ENCODE results near the gene CNGB1. TPM values are rescaled to one million over a fixed set of nuclear protein-coding genes. Genes with fewer than 3 reads are reported as not detected.

The CNGB1 gene
- polyA plus RNA-seq, 1 donor (not counting 4 experiments of a cell fraction or from before 2014, with no cell fraction given) = 0.08 TPM

DNA sequence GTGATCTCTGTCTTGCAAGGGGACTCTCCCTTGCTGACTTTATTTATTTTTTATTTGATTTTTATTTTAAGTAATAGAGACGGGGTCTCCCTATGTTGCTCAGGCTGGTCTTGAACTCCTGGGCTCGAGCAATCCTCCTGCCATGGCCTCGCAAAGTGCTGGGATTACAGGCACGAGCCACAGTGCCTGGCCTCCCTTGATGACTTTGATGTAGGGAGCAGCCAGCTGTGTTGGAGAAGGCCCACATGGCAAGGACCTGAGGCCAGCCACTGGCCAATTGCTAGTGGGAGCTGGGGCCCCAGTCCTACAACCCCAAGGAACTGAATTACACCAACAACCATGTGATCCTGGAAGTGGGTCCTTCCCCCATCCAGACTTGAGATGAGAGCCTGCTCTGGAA lies 81.8 kb downstream of the CNGB1 start:
- Histone ChIP-seq H3K9me3 (ENCODE audit: control insufficient read depth, low read depth, low read length) (no peaks in the 10 kb centered on the region), H3K79me2 (ENCODE audit: control insufficient read depth, insufficient read depth, low read length) (no peaks in the 10 kb centered on the region), H3K4me3 (ENCODE audit: control insufficient read depth in 2 of 3, extremely low read depth in 1 of 3, insufficient read depth in 2 of 3, low read depth in 1 of 3, low read length in 3 of 3) (no peak overlapping the region), H3K36me3 (ENCODE audit: control insufficient read depth in 2 of 2, extremely low read depth in 1 of 2, insufficient read depth in 2 of 2, low read length in 2 of 2) (no peaks in the 10 kb centered on the region), H3K4me2 (ENCODE audit: control insufficient read depth, extremely low read depth, insufficient read depth, low read depth, low read length) (no peak overlapping the region), H3K27ac (ENCODE audit: control insufficient read depth, insufficient read depth, low read length) (no peak overlapping the region), H4K20me1 (ENCODE audit: control insufficient read depth, extremely low read depth, insufficient read depth, low read length) (no peaks in the 10 kb centered on the region), H3K9me1 (ENCODE audit: control insufficient read depth, extremely low read depth, insufficient read depth, low read length) (no peaks in the 10 kb centered on the region), H3K9ac (ENCODE audit: control insufficient read depth, extremely low read depth, insufficient read depth, low read length) (no peak overlapping the region), H3K4me1 (ENCODE audit: control insufficient read depth, extremely low read depth, insufficient read depth, low read length) (peaks cover 7% of the 10 kb centered on the region), H3K27me3 (ENCODE audit: control insufficient read depth, extremely low read depth, insufficient read depth, low read length) (peaks cover 10% of the 10 kb centered on the region), H2AFZ (ENCODE audit: control insufficient read depth, low read length) (no peak overlapping the region)
- TF ChIP-seq EZH2 (IDR thresholded peaks at IDR 0.05; ENCODE audit: low read length) = no peak
- TF ChIP-seq, protein P1, sequence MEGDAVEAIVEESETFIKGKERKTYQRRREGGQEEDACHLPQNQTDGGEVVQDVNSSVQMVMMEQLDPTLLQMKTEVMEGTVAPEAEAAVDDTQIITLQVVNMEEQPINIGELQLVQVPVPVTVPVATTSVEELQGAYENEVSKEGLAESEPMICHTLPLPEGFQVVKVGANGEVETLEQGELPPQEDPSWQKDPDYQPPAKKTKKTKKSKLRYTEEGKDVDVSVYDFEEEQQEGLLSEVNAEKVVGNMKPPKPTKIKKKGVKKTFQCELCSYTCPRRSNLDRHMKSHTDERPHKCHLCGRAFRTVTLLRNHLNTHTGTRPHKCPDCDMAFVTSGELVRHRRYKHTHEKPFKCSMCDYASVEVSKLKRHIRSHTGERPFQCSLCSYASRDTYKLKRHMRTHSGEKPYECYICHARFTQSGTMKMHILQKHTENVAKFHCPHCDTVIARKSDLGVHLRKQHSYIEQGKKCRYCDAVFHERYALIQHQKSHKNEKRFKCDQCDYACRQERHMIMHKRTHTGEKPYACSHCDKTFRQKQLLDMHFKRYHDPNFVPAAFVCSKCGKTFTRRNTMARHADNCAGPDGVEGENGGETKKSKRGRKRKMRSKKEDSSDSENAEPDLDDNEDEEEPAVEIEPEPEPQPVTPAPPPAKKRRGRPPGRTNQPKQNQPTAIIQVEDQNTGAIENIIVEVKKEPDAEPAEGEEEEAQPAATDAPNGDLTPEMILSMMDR (optimal IDR thresholded peaks at IDR 0.05 in 1 of 3, IDR thresholded peaks at IDR 0.05 in 1 of 3, conservative IDR thresholded peaks at IDR 0.05 in 1 of 3; ENCODE audit: extremely low read depth in 1 of 3, insufficient read depth in 2 of 3, low read length in 3 of 3) = no peak
- FAIRE-seq = no peak
- no peak for DNase-seq (ENCODE audit: low read depth, low spot score)
- dilution Hi-C loops (cut with MboI; ENCODE audit: extremely low pct_ligation_motif_present, low sequenced_read_pairs) = no loop called here

DNA sequence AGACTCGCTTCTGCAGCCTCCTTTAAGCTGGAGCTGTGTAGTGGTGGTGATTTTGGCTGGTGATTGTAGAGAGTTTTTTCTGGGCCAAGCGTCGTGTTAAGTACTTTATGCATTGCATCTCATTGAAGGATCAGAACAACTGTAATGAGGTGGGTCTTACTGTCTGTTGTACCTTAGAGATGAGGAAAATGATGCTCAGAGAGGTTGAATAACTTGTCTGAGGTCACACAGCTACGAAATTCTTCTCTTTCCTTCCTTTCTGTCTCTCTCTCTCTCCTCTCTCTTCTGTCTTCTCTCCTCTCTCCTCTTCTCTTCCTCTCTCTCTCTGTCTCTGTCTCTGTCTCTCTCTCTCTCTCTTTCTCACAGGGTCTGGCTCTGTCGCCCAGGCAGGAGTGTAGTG lies 82.8 kb downstream of the CNGB1 start:
- dilution Hi-C loops (cut with MboI; ENCODE audit: extremely low pct_ligation_motif_present, low sequenced_read_pairs) = no loop called here
- Histone ChIP-seq H3K27me3 (ENCODE audit: control insufficient read depth, extremely low read depth, insufficient read depth, low read length) (peaks cover 19% of the 10 kb centered on the region), H3K9me1 (ENCODE audit: control insufficient read depth, extremely low read depth, insufficient read depth, low read length) (no peaks in the 10 kb centered on the region), H2AFZ (ENCODE audit: control insufficient read depth, low read length) (no peak overlapping the region), H3K4me3 (ENCODE audit: control insufficient read depth in 2 of 3, extremely low read depth in 1 of 3, insufficient read depth in 2 of 3, low read depth in 1 of 3, low read length in 3 of 3) (no peak overlapping the region), H3K4me1 (ENCODE audit: control insufficient read depth, extremely low read depth, insufficient read depth, low read length) (peaks cover 4% of the 10 kb centered on the region), H3K9me3 (ENCODE audit: control insufficient read depth, low read depth, low read length) (no peaks in the 10 kb centered on the region), H3K36me3 (ENCODE audit: control insufficient read depth in 2 of 2, extremely low read depth in 1 of 2, insufficient read depth in 2 of 2, low read length in 2 of 2) (no peaks in the 10 kb centered on the region), H3K4me2 (ENCODE audit: control insufficient read depth, extremely low read depth, insufficient read depth, low read depth, low read length) (no peak overlapping the region), H3K79me2 (ENCODE audit: control insufficient read depth, insufficient read depth, low read length) (no peaks in the 10 kb centered on the region), H3K9ac (ENCODE audit: control insufficient read depth, extremely low read depth, insufficient read depth, low read length) (no peak overlapping the region), H3K27ac (ENCODE audit: control insufficient read depth, insufficient read depth, low read length) (no peak overlapping the region), H4K20me1 (ENCODE audit: control insufficient read depth, extremely low read depth, insufficient read depth, low read length) (no peaks in the 10 kb centered on the region)
- DNase-seq (ENCODE audit: low read depth, low spot score) = no peak
- no peak for FAIRE-seq
- no peak for TF ChIP-seq EZH2 (IDR thresholded peaks at IDR 0.05; ENCODE audit: low read length)

DNA sequence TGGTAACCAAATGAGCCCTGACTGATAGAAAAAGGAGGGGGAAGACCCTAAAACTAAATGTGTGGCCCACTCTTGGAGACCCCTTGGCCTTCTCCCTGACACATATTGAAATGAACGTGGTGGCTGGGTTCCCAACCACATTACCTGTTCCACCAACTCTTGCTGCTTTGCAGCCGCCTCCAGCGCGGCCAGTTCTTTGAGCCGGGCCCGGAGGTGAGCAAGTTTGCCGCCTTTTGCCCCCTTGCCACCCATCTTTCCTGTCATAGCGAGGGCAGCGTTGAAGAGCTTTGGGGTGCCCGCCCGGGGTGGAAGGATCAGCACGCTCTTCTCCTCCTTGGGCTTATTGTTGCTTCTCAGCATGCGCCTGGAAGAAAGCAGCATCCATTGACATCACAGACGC lies 83.2 kb downstream of the CNGB1 start:
- H2AFZ ChIP-seq (ENCODE audit: control insufficient read depth, low read length) = no peak overlapping the region
- DNase-seq (ENCODE audit: low read depth, low spot score) = no peak
- dilution Hi-C loops (cut with MboI; ENCODE audit: extremely low pct_ligation_motif_present, low sequenced_read_pairs) = no loop called here
- no peak overlapping the region for H3K9ac ChIP-seq (ENCODE audit: control insufficient read depth, extremely low read depth, insufficient read depth, low read length)
- TF ChIP-seq EZH2 (IDR thresholded peaks at IDR 0.05; ENCODE audit: low read length) = no peak
- TF ChIP-seq, protein P1 (optimal IDR thresholded peaks at IDR 0.05 in 1 of 3, IDR thresholded peaks at IDR 0.05 in 1 of 3, conservative IDR thresholded peaks at IDR 0.05 in 1 of 3; ENCODE audit: extremely low read depth in 1 of 3, insufficient read depth in 2 of 3, low read length in 3 of 3) = no peak
- H3K9me1 ChIP-seq (ENCODE audit: control insufficient read depth, extremely low read depth, insufficient read depth, low read length) = no peaks in the 10 kb centered on the region
- no peaks in the 10 kb centered on the region for H4K20me1 ChIP-seq (ENCODE audit: control insufficient read depth, extremely low read depth, insufficient read depth, low read length)
- no peaks in the 10 kb centered on the region for H3K79me2 ChIP-seq (ENCODE audit: control insufficient read depth, insufficient read depth, low read length)
- no peak overlapping the region for H3K27ac ChIP-seq (ENCODE audit: control insufficient read depth, insufficient read depth, low read length)
- no peaks in the 10 kb centered on the region for H3K9me3 ChIP-seq (ENCODE audit: control insufficient read depth, low read depth, low read length)
- no peak overlapping the region for H3K4me2 ChIP-seq (ENCODE audit: control insufficient read depth, extremely low read depth, insufficient read depth, low read depth, low read length)
- H3K4me1 ChIP-seq (ENCODE audit: control insufficient read depth, extremely low read depth, insufficient read depth, low read length) = peaks cover 4% of the 10 kb centered on the region
- FAIRE-seq = no peak
- H3K27me3 ChIP-seq (ENCODE audit: control insufficient read depth, extremely low read depth, insufficient read depth, low read length) = peaks cover 24% of the 10 kb centered on the region
- H3K36me3 ChIP-seq (ENCODE audit: control insufficient read depth in 2 of 2, extremely low read depth in 1 of 2, insufficient read depth in 2 of 2, low read length in 2 of 2) = no peaks in the 10 kb centered on the region
- H3K4me3 ChIP-seq (ENCODE audit: control insufficient read depth in 2 of 3, extremely low read depth in 1 of 3, insufficient read depth in 2 of 3, low read depth in 1 of 3, low read length in 3 of 3) = no peak overlapping the region

All from keratinocyte (primary cell).